CD14-positive monocyte (primary cell): ENCODE data around the gene LST1. TPM values are rescaled to one million over a fixed set of nuclear protein-coding genes. Genes with fewer than 3 reads are reported as not detected.

Experiments
- DNase-seq, 3 donors: peaks; one replicate each; pipeline ENCODE4 v3.0.0-alpha.2; 2011 to 2022
- H2AFZ ChIP-seq: 2 replicates; pipeline ENCODE4 v1.6.0; 2012; ENCODE audit warnings: mild to moderate bottlenecking, low read depth, low read length, inconsistent platforms; ENCODE audit not compliant: insufficient read depth, poor library complexity, severe bottlenecking
- H3K27ac ChIP-seq, 2 donors: 1 replicate in 1 of 2; 2 replicates in 1 of 2; pipeline ENCODE4 v1.5.1; 2012 to 2013; ENCODE audit warnings: low read length in 2 of 2, control low read depth in 1 of 2, inconsistent platforms in 1 of 2, low read depth in 1 of 2, mild to moderate bottlenecking in 1 of 2
- H3K27me3 ChIP-seq, 2 donors: one replicate each; pipeline versions ENCODE4 v1.6.0 to v1.6.1; 2011 to 2013; ENCODE audit warnings: low read length in 2 of 2; ENCODE audit not compliant: control insufficient read depth in 2 of 2, insufficient read depth in 2 of 2
- H3K36me3 ChIP-seq, 2 donors: replicated peaks in 1 of 2; 1 replicate in 1 of 2; 2 replicates in 1 of 2; pipeline versions ENCODE4 v1.5.1 to v1.6.1; 2012 to 2013; ENCODE audit warnings: low read length in 2 of 2, control low read depth in 1 of 2, inconsistent platforms in 1 of 2, mild to moderate bottlenecking in 1 of 2; ENCODE audit not compliant: insufficient read depth in 2 of 2, control insufficient read depth in 1 of 2
- H3K4me1 ChIP-seq, 2 donors: 1 replicate in 1 of 2; 2 replicates in 1 of 2; pipeline versions ENCODE4 v1.5.1 to v1.6.1; 2012 to 2013; ENCODE audit warnings: low read length in 2 of 2, control low read depth in 1 of 2, inconsistent platforms in 1 of 2, mild to moderate bottlenecking in 1 of 2, moderate library complexity in 1 of 2; ENCODE audit not compliant: insufficient read depth in 2 of 2, control insufficient read depth in 1 of 2
- H3K4me2 ChIP-seq: replicated peaks from 2 replicates; pipeline ENCODE3; 2012; ENCODE audit warnings: low read length, moderate library complexity, mild to moderate bottlenecking; ENCODE audit not compliant: poor library complexity, severe bottlenecking; ENCODE audit errors: extremely low read depth
- H3K4me3 ChIP-seq, 3 experiments: fragments of 200-600 bp in 1 of 3; sonication (generic) in 1 of 3; replicated peaks in 1 of 3; 1 replicate in 2 of 3; 2 replicates in 1 of 3; pipeline ENCODE4 v1.5.1; 2011 to 2013; ENCODE audit warnings: low read length in 3 of 3, mild to moderate bottlenecking in 3 of 3, control low read depth in 2 of 3, low read depth in 2 of 3, inconsistent platforms in 1 of 3, moderate library complexity in 1 of 3
- H3K79me2 ChIP-seq: 2 replicates; pipeline ENCODE4 v1.6.0; 2012; ENCODE audit warnings: mild to moderate bottlenecking, control low read depth, inconsistent platforms, low read length, moderate library complexity; ENCODE audit not compliant: insufficient read depth
- H3K9ac ChIP-seq: 2 replicates; pipeline ENCODE4 v1.6.0; 2017; ENCODE audit warnings: low read length, mild to moderate bottlenecking; ENCODE audit not compliant: insufficient read depth, poor library complexity, severe bottlenecking
- H3K9me3 ChIP-seq, 2 donors: replicated peaks in 1 of 2; 1 replicate in 1 of 2; 2 replicates in 1 of 2; pipeline versions ENCODE4 v1.5.1 to v1.6.1; 2012 to 2013; ENCODE audit warnings: low read length in 2 of 2, control low read depth in 1 of 2; ENCODE audit not compliant: control insufficient read depth in 1 of 2, insufficient read depth in 1 of 2
- H4K20me1 ChIP-seq: 2 replicates; pipeline ENCODE4 v1.6.0; 2012; ENCODE audit warnings: mild to moderate bottlenecking, low read length, control low read depth, moderate library complexity; ENCODE audit not compliant: insufficient read depth
- H3K27ac Mint-ChIP-seq, 7 donors: one replicate each; pipeline ENCODE4 v1.8.0; 2020; ENCODE audit warnings: mild to moderate bottlenecking in 7 of 7, mixed read lengths in 7 of 7, moderate library complexity in 6 of 7, inconsistent platforms in 2 of 7
- H3K27me3 Mint-ChIP-seq, 3 donors: one replicate each; pipeline ENCODE4 v1.8.0; 2021 to 2022; ENCODE audit warnings: low read depth in 3 of 3, mild to moderate bottlenecking in 3 of 3, mixed read lengths in 3 of 3, moderate library complexity in 3 of 3, inconsistent platforms in 1 of 3
- H3K36me3 Mint-ChIP-seq, 2 donors: one replicate each; pipeline ENCODE4 v1.8.0; 2020; ENCODE audit warnings: mixed read lengths in 2 of 2, inconsistent platforms in 1 of 2, mild to moderate bottlenecking in 1 of 2
- H3K4me1 Mint-ChIP-seq: one replicate; pipeline ENCODE4 v1.8.0; 2020; ENCODE audit warnings: mild to moderate bottlenecking, mixed read lengths
- H3K4me3 Mint-ChIP-seq, 2 donors: one replicate each; pipeline ENCODE4 v1.8.0; 2020; ENCODE audit warnings: mild to moderate bottlenecking in 2 of 2, mixed read lengths in 2 of 2, moderate library complexity in 1 of 2
- H3K9me3 Mint-ChIP-seq, 7 donors: one replicate each; pipeline ENCODE4 v1.8.0; 2020 to 2022; ENCODE audit warnings: mixed read lengths in 7 of 7, mild to moderate bottlenecking in 6 of 7, moderate library complexity in 6 of 7, inconsistent platforms in 2 of 7
- WGBS: methylation state at CpG from one replicate; pipeline ENCODE4 v1.1.5; 2013; ENCODE audit warnings: missing lambda C conversion rate; ENCODE audit not compliant: insufficient coverage; 5-methylcytosine and 5-hydroxymethylcytosine counted together
- intact Hi-C, 2 donors: fragments of 100-400 bp; cut with micrococcal nuclease; formaldehyde crosslinking; loops; one replicate each; pipeline versions ENCODE4 v1.15.0 to v1.15.1; 2023
- polyA plus RNA-seq, 3 donors: library from polyadenylated mRNA; depleted of rRNA in 1 of 3; unstranded in 2 of 3; stranded (reverse) in 1 of 3; fragments of 300-500 nt in 2 of 3; fragments of >200 nt in 1 of 3; fragmentation: Illumina TruSeq in 2 of 3; gene quantifications; 1 replicate in 2 of 3; 2 replicates in 1 of 3; pipeline ENCODE4 v1.2.3, GENCODE V29; 2012 to 2021
- TF ChIP-seq, protein P1 (sequence below): fragments of 200-600 bp; IDR thresholded peaks from one replicate; pipeline ENCODE4 v1.8.0; 2022; ENCODE audit warnings: antibody characterized with exemption, mild to moderate bottlenecking

The LST1 gene
- polyA plus RNA-seq, 3 donors, result 1,103 to 1,584 (median 1,202) TPM

DNA sequence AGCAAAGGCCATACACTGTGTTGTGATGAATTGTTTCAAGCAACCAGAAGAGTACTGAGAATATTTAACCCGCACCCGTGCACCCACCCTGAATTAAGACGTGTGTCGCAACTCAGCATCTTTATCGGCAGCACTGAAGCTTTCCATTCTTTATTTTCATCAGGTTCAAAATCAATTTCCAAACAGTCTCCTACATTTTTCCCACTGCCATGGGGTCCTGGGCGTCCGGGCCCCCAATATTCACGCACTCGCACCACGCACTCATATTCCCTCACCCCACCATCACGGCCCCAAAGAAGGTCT, 5.7 kb upstream of the LST1 start:
- Mint-ChIP-seq H3K27ac (peak overlapping the region; percentile 78 to 93 (median 88)), H3K36me3 (peaks cover 31 to 36% of the 10 kb centered on the region in 2 donors), H3K4me1 (peaks cover 88% of the 10 kb centered on the region), H3K27me3 (peaks cover 0 to 1% (median 1%) of the 10 kb centered on the region in 3 donors), H3K4me3 (peak overlapping the region; percentile 93 to 95), H3K9me3 (peaks cover 0 to 3% (median 0%) of the 10 kb centered on the region in 7 donors)
- Histone ChIP-seq H3K4me1 (peaks cover 81 to 94% of the 10 kb centered on the region in 2 donors), H2AFZ (peak overlapping the region; percentile 88), H3K36me3 (peaks cover 18 to 25% of the 10 kb centered on the region in 2 donors), H3K27me3 (no peaks in the 10 kb centered on the region), H3K9me3 (no peaks in the 10 kb centered on the region), H3K9ac (peak overlapping the region; percentile 71), H3K27ac (peak overlapping the region in 1 of 2 donors; percentile 75), H3K4me2 (peak overlapping the region; percentile 98), H3K79me2 (peaks cover 73% of the 10 kb centered on the region), H3K4me3 (peak overlapping the region; percentile 83 to 94 (median 84)), H4K20me1 (peaks cover 39% of the 10 kb centered on the region)
- intact Hi-C loops, result loop anchor here in 1 of 2 donors (2.0 kb wide), 1 partner anchor 16 kb away; no protein-coding TSS in a partner anchor
- TF ChIP-seq, protein P1, sequence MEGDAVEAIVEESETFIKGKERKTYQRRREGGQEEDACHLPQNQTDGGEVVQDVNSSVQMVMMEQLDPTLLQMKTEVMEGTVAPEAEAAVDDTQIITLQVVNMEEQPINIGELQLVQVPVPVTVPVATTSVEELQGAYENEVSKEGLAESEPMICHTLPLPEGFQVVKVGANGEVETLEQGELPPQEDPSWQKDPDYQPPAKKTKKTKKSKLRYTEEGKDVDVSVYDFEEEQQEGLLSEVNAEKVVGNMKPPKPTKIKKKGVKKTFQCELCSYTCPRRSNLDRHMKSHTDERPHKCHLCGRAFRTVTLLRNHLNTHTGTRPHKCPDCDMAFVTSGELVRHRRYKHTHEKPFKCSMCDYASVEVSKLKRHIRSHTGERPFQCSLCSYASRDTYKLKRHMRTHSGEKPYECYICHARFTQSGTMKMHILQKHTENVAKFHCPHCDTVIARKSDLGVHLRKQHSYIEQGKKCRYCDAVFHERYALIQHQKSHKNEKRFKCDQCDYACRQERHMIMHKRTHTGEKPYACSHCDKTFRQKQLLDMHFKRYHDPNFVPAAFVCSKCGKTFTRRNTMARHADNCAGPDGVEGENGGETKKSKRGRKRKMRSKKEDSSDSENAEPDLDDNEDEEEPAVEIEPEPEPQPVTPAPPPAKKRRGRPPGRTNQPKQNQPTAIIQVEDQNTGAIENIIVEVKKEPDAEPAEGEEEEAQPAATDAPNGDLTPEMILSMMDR, result no peak
- WGBS, result 27% methylated on average over 11 of the region's 11 CpGs
- DNase-seq, result no peak

GRCh38 chr6:31580807-31581433, 5.2 kb upstream of the LST1 start:
- Mint-ChIP-seq H3K4me3 (peak overlapping the region; percentile 95 to 99), H3K27ac (peak overlapping the region; percentile 86 to 96 (median 93)), H3K36me3 (peaks cover 30 to 36% of the 10 kb centered on the region in 2 donors), H3K27me3 (peaks cover 0 to 1% (median 1%) of the 10 kb centered on the region in 3 donors), H3K4me1 (peaks cover 88% of the 10 kb centered on the region), H3K9me3 (peaks cover 0 to 5% (median 0%) of the 10 kb centered on the region in 7 donors)
- intact Hi-C loops, result loop anchor here in 1 of 2 donors (2.0 kb wide), 1 partner anchor 16 kb away; no protein-coding TSS in a partner anchor
- Histone ChIP-seq H3K36me3 (peaks cover 18 to 25% of the 10 kb centered on the region in 2 donors), H3K4me3 (peak overlapping the region; percentile 83 to 94 (median 84)), H3K79me2 (peaks cover 67% of the 10 kb centered on the region), H3K4me1 (peaks cover 83 to 94% of the 10 kb centered on the region in 2 donors), H3K9me3 (no peaks in the 10 kb centered on the region), H3K27me3 (no peaks in the 10 kb centered on the region), H2AFZ (peak overlapping the region; percentile 88), H3K9ac (peak overlapping the region; percentile 71), H3K4me2 (peak overlapping the region; percentile 98), H4K20me1 (peaks cover 36% of the 10 kb centered on the region), H3K27ac (peak overlapping the region; percentile 66 to 75)
- under 1% methylated on average over 56 of the region's 62 CpGs for WGBS
- TF ChIP-seq, protein P1, result peak; percentile 97
- peak; percentile 77 to 83 (median 79) for DNase-seq
